Amniotic stem cell (primary cell): Measurements from ENCODE around the gene NCOR2.

ENCODE experiments used
- DNase-seq: peaks from one replicate; lab custom pipeline; 2025; lab: John Stamatoyannopoulos, UW

The NCOR2 gene

GRCh38 chr12:124576061-124576650 is 8.7 kb upstream of the NCOR2 start:
- DNase-seq = no peak

GRCh38 chr12:124573839-124574786 is 6.7 kb upstream of the NCOR2 start:
- no peak for DNase-seq

- DNase-seq = no peak
Measured at GRCh38 chr12:124571556-124571955, 4.1 kb upstream of the NCOR2 start.

- DNase-seq = no peak
Measured at GRCh38 chr12:124570810-124571209, 3.4 kb upstream of the NCOR2 start.

GRCh38 chr12:124569375-124570148 is 2.1 kb upstream of the NCOR2 start:
- no peak for DNase-seq

GRCh38 chr12:124568431-124569374 is 1.3 kb upstream of the NCOR2 start:
- DNase-seq = peak; percentile 43

- peak; percentile 80 for DNase-seq
Measured at GRCh38 chr12:124567673-124568373, 411 bp upstream of the NCOR2 start.

GRCh38 chr12:124566161-124566996 is 1.0 kb downstream of the NCOR2 start:
- DNase-seq = peak; percentile 49

- DNase-seq = no peak
Measured at GRCh38 chr12:124565656-124566160, 1.7 kb downstream of the NCOR2 start.

GRCh38 chr12:124564971-124565491 is 2.4 kb downstream of the NCOR2 start:
- no peak for DNase-seq

- no peak for DNase-seq
Measured at GRCh38 chr12:124564232-124564958, 3.0 kb downstream of the NCOR2 start.

GRCh38 chr12:124563809-124564208 is 3.6 kb downstream of the NCOR2 start:
- no peak for DNase-seq

GRCh38 chr12:124563401-124563800 is 4.0 kb downstream of the NCOR2 start:
- no peak for DNase-seq

GRCh38 chr12:124562796-124563181 is 4.6 kb downstream of the NCOR2 start:
- DNase-seq = no peak

GRCh38 chr12:124562018-124562795 is 5.2 kb downstream of the NCOR2 start:
- DNase-seq = no peak

GRCh38 chr12:124561231-124561630 is 6.2 kb downstream of the NCOR2 start:
- DNase-seq = no peak

GRCh38 chr12:124560146-124560890 is 7.1 kb downstream of the NCOR2 start:
- no peak for DNase-seq
